ENCODE measurements around the gene GINS1.

GINS1 gene

DNA sequence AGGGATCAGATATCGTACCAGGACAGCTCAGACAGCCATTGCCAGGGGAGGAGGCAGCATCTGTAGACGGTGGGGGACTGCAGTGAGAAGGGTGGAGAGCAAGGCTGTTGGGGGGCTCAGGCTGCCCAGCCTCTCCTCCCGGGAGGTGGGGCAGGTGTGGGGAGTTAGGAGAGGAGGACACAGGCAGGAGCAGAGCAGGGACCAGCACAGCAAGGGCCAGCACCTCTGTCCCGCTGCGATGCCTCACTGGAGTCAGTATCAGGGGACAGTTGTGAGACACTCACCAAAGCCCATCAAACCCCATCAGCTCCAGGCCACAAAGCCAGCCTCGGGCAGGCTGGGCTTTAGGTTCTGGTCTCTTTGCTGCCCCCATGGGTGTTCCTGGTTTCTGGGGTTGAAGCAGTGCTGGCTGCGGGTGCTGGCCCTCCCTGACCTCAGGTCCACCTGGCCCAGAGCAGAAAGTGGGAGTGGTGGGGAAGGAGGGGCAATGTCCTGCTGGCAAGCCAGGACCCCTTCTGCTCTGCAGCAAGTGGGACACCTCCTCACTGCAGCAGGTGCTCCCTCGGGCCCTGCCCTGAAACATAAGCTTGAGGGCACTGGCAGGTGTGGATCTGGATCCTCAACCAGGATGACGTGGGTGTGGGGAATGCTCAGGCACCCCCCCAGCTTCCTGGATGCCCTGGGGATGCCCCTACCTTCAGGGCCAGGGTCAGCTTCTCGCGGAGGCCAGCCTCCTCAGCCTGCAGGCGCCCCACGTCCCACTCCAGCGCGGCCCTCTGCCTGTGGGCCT lies 83.4 kb downstream of the GINS1 start:
- Histone ChIP-seq H3K27ac (no peak overlapping the region), H3K4me3 (no peak overlapping the region)
- TF ChIP-seq, protein P1, sequence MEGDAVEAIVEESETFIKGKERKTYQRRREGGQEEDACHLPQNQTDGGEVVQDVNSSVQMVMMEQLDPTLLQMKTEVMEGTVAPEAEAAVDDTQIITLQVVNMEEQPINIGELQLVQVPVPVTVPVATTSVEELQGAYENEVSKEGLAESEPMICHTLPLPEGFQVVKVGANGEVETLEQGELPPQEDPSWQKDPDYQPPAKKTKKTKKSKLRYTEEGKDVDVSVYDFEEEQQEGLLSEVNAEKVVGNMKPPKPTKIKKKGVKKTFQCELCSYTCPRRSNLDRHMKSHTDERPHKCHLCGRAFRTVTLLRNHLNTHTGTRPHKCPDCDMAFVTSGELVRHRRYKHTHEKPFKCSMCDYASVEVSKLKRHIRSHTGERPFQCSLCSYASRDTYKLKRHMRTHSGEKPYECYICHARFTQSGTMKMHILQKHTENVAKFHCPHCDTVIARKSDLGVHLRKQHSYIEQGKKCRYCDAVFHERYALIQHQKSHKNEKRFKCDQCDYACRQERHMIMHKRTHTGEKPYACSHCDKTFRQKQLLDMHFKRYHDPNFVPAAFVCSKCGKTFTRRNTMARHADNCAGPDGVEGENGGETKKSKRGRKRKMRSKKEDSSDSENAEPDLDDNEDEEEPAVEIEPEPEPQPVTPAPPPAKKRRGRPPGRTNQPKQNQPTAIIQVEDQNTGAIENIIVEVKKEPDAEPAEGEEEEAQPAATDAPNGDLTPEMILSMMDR (IDR thresholded peaks at IDR 0.05): no peak
- no peak for DNase-seq (ENCODE audit: low spot score)

DNA sequence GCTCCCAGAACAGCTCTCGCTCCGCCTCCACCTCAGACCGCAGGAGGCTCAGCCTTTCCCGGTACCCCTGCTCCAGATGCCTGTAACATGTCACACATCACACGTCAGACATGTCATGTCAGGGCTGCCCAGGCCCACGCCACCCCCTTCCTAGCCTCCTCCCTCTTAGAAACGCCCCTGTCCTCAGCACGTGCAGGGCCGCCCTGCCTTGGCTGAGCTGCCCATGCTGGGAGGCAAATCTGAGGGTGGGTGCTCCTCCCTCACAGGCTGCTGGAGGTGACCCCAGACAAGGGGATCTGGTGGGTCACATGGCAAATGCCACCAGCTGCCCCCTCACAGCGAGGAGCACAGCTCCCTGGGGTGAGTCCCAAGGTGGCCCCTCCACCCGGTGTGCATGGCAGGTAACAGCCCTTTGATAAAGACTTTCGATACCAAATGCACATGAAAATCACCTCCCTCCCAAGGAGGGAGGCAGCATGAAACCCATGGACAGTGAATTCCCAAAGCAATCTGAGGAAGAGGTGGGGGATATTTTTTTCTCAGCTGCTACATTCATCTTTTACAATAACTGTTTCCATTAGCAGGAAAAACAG lies 84.1 kb downstream of the GINS1 start:
- Histone ChIP-seq H3K4me3 (no peak overlapping the region), H3K27ac (no peak overlapping the region)
- DNase-seq (ENCODE audit: low spot score): no peak
- TF ChIP-seq, protein P1 (IDR thresholded peaks at IDR 0.05): no peak

DNA sequence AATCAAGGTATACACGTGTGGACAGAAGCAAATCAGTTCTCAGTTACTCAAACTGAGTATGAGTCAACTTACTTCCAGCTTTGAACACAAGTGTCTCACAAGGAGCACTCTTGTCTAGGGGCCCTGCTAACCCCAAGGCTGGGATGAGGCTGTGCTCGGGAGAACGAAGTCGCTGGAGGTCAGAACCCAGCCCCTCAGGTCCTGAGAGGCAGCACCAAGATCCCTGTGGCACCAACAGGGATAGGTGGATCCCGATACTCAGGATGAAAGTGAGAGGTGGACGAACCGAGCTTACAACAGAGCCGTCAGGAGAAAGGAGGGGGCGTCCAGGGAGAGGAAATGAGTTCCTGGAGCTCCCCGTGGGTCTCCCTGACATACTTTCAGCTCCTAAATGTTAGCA lies 85.7 kb downstream of the GINS1 start:
- H3K27ac ChIP-seq: no peak overlapping the region
- no peak for DNase-seq (ENCODE audit: low spot score)
- H3K4me3 ChIP-seq: no peak overlapping the region
- TF ChIP-seq, protein P1 (IDR thresholded peaks at IDR 0.05): no peak

DNA sequence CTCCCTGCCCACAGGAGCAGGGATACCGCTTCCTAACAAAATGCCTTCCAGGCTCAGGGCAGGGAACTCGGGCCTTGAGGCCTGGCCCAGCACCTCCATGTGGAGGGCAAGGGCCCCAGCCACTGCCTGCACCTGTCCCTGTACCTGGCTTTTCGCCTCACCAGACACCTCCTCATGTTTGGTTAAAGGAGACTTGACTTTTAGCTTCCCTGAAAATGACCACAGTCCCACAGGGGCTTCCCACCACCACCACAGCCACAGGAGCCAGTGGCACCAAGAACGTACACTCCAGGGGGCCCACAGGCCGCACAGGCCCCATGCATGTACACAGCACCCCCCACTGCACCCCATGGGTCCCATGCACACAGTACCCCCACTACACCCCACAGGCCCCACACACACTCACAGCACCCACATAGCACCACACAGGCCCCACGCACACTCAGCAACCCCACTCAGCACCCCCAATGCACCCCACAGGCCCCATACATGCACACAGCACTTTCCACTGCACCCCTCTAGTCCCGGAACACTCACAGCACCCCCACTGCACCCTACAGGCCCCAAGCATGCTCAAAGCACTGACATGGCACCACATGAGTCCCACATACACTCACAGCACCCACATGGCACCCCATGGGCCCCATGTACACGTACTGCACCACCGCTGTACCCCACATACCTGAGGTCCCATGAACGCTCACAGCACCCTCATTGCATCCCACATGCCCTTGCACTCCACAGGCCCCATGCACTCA lies 86.5 kb downstream of the GINS1 start:
- Histone ChIP-seq H3K4me3 (no peak overlapping the region), H3K27ac (no peak overlapping the region)
- TF ChIP-seq, protein P1 (IDR thresholded peaks at IDR 0.05): no peak
- no peak for DNase-seq (ENCODE audit: low spot score)

DNA sequence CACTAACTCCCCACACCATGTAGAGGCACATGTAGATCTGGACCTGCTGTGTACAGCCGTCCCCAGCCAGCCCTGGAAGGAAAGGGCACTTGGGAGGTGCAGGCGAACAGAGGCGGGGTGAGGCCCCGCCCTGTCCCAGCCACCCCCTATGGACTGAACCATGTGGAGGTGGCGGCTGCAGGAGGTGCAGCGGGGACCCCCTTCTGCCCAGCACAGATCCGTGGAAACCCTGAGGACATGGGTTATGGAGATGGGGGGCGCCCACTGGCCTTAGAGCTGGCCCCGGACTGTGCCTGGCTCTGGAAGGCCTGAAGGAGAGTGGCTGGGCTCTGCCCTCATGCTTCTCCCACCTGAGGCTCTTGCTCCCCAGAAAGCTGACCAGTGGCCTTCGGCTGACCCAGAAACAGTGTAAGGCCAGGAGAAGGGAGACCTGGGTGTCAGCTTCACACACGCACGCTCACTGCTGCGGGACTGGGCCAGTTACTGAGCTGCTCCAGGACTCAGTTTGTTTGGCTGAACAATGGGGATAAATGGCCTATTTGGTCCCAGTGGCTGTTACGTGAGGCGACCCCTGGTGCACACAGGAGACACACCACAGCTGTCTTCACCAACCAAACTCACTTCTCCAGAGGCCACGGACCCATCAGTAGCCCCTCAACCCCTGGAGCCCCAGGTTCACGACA lies 87.2 kb downstream of the GINS1 start:
- Histone ChIP-seq H3K4me3 (no peak overlapping the region), H3K27ac (no peak overlapping the region)
- TF ChIP-seq, protein P1 (IDR thresholded peaks at IDR 0.05): no peak
- no peak for DNase-seq (ENCODE audit: low spot score)

DNA sequence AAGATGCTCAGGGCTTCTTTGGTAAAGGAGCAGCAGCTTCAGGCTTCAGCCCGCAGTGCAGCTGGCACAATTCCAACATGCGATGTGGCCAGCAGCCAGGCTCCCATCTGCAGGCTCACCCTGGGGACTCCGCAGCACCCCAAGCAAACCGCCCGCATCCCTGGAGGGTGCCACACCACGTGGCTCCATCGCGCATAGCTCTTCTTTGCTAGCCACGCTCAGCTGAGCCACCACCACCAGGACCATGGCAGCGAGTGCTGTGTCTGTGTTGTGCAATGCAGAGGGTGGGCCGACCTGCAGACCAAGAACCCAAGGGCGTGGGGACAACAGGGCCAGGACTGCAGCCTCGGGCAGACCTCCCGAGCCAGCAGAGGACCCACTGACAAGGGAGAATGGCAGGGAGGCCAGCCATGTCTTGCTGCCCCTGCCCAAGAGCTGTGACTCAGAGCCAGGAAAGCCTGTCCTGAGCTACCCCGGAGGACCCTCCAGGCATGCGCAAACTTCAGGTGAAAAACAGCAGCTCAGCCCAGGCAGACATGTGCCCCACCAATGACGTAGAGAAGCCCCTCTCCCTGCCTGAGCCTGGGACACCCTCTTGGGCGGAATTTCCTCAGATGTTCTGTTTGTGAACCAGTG lies 87.8 kb downstream of the GINS1 start:
- no peak for DNase-seq (ENCODE audit: low spot score)
- TF ChIP-seq, protein P1 (IDR thresholded peaks at IDR 0.05): no peak
- no peak overlapping the region for H3K4me3 ChIP-seq

More for the DNA sequence above, 87.8 kb downstream of the GINS1 start:
- no peak overlapping the region for H3K27ac ChIP-seq
